ACC112 (cell line): Measurements from ENCODE around the gene RFX3.

Source experiments
- H2AFZ ChIP-seq: fragments of 200-600 bp; sonication (generic); one replicate; pipeline ENCODE4 v1.6.0; 2017; ENCODE audit warnings: antibody characterized with exemption, low read length; ENCODE audit not compliant: unreplicated experiment
- H3K27ac ChIP-seq: fragments of 200-600 bp; sonication (generic); 2 replicates; pipeline ENCODE4 v1.5.1; 2014; ENCODE audit warnings: low read depth, mild to moderate bottlenecking, antibody characterized with exemption, low read length, moderate library complexity
- H3K27me3 ChIP-seq: fragments of 200-600 bp; sonication (generic); 2 replicates; pipeline ENCODE4 v1.6.1; 2014; ENCODE audit warnings: mild to moderate bottlenecking, antibody characterized with exemption, low read length, moderate library complexity, mixed read lengths; ENCODE audit not compliant: insufficient read depth
- H3K36me3 ChIP-seq: fragments of 200-600 bp; sonication (generic); 2 replicates; pipeline ENCODE4 v1.6.1; 2016; ENCODE audit warnings: mild to moderate bottlenecking, antibody characterized with exemption, low read length, moderate library complexity, mixed read lengths; ENCODE audit not compliant: insufficient read depth
- H3K4me1 ChIP-seq: fragments of 200-600 bp; sonication (generic); one replicate; pipeline ENCODE4 v1.6.1; 2016; ENCODE audit warnings: low read length, mixed read lengths; ENCODE audit not compliant: insufficient read depth, unreplicated experiment, control insufficient read depth
- H3K4me3 ChIP-seq: fragments of 200-600 bp; sonication (generic); 2 replicates; pipeline ENCODE4 v1.5.1; 2014; ENCODE audit warnings: mild to moderate bottlenecking, low read depth, low read length
- H3K79me2 ChIP-seq: fragments of 200-600 bp; sonication (generic); one replicate; pipeline ENCODE4 v1.6.0; 2016; ENCODE audit warnings: low read length; ENCODE audit not compliant: control insufficient read depth, unreplicated experiment, insufficient read depth

Gene RFX3

DNA sequence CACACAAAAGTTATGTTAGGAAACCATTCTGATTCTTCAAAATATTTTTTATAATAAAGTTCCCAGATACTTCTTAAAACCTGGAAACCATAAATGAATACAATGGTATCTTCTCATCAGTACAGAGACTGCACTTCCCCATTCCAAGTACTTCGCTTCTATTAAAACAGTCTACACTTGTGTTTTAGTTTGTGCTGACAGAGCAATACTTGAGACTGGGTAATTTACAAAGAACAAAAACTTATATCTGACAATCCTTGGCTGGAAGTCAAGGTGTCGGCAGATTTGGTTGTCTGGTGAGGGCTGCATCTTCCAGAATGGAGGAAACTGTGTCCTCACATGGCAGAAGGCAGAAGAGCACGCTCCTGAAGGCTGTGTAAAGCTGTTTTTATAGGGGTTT lies 70.1 kb downstream of the RFX3 start:
- Histone ChIP-seq H3K79me2 (no peaks in the 10 kb centered on the region), H3K4me1 (no peaks in the 10 kb centered on the region), H2AFZ (no peak overlapping the region), H3K27me3 (no peaks in the 10 kb centered on the region), H3K27ac (no peak overlapping the region), H3K36me3 (no peaks in the 10 kb centered on the region), H3K4me3 (no peak overlapping the region)

DNA sequence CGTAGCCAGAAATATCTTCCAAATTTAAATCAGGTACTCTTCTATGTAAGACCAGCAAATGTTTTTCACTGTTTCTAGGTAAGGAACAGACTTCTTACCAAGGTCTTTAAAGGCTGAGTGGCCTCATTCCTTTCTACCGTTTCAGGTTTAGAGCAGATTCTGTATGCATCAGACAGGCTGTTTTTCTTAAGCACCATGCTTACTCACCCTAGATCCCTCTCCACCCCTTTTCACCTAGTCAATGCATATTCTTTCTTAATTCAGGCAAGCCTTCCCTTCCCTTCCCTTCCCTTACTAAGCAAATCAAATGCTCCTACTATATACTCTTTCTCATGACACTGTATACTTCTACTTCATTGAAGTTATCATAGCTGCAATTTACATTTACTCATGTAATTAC lies 70.7 kb downstream of the RFX3 start:
- H3K36me3 ChIP-seq, result no peaks in the 10 kb centered on the region
- H3K79me2 ChIP-seq, result no peaks in the 10 kb centered on the region
- H3K27ac ChIP-seq, result no peak overlapping the region
- no peaks in the 10 kb centered on the region for H3K4me1 ChIP-seq
- H3K4me3 ChIP-seq, result no peak overlapping the region
- H2AFZ ChIP-seq, result no peak overlapping the region
- H3K27me3 ChIP-seq, result no peaks in the 10 kb centered on the region

DNA sequence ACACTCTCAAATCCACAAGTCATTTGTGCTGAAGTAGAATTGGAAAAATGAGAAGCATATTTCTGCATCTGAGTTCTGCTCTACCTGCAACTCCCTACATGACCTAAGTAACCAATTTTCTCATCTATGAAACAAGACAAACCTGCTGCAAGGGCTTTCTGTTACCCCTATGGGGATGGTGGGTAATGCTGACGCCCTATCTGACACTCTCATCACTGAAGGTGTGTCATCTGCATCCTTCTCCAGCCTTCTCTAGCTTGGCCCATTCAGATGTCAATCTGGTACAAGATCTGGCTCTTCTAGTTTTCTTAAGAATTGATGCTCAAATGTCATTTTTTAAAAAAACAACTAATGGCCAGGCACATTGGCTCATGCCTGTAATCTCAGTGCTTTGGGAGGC lies 73.8 kb downstream of the RFX3 start:
- H3K4me1 ChIP-seq, result no peaks in the 10 kb centered on the region
- no peaks in the 10 kb centered on the region for H3K79me2 ChIP-seq
- H2AFZ ChIP-seq, result no peak overlapping the region
- no peak overlapping the region for H3K27ac ChIP-seq
- H3K36me3 ChIP-seq, result no peaks in the 10 kb centered on the region
- H3K27me3 ChIP-seq, result no peaks in the 10 kb centered on the region
- no peak overlapping the region for H3K4me3 ChIP-seq

DNA sequence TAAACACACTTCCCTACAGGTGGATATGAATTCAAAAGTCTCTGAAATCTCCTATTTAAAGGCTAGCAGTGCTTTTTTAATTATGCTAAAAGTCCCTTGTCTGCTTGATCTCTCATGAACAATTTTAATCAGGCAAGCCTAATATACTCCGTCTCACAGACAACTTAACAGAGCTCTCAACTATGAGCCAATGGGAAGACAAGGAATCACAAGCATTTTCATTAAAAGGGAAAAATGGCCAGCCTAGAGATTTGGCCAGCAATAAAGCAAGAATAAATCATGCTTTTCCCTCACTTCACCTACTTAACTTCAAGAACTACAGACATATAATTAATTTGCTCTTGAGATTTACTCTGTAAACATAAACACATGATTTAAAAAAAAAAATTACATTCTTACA lies 78.0 kb downstream of the RFX3 start:
- no peaks in the 10 kb centered on the region for H3K4me1 ChIP-seq

DNA sequence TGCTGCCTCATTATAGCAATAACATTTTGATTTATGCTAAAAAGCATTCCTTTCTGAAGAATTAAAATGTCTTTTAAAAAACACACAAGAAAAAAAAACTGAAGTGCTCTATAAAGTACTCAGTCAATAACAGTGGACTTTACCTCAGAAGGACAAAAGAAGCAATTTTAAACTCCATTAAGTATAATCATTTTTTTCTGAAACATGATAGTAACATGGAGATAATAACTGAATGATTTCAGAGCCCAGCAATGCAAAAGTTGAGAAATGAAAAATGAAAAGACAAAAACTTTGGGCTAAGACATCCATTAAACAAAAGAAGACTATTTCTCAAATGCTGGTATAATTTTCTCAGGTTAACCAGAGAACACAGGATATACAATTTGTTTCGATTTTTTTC lies 78.7 kb downstream of the RFX3 start:
- Histone ChIP-seq H3K79me2 (no peaks in the 10 kb centered on the region), H2AFZ (no peak overlapping the region), H3K4me3 (no peak overlapping the region), H3K4me1 (no peaks in the 10 kb centered on the region), H3K27ac (no peak overlapping the region), H3K36me3 (no peaks in the 10 kb centered on the region), H3K27me3 (no peaks in the 10 kb centered on the region)

More for the DNA sequence above, 78.0 kb downstream of the RFX3 start:
- Histone ChIP-seq H2AFZ (no peak overlapping the region), H3K79me2 (no peaks in the 10 kb centered on the region), H3K27ac (no peak overlapping the region), H3K27me3 (no peaks in the 10 kb centered on the region), H3K36me3 (no peaks in the 10 kb centered on the region), H3K4me3 (no peak overlapping the region)

DNA sequence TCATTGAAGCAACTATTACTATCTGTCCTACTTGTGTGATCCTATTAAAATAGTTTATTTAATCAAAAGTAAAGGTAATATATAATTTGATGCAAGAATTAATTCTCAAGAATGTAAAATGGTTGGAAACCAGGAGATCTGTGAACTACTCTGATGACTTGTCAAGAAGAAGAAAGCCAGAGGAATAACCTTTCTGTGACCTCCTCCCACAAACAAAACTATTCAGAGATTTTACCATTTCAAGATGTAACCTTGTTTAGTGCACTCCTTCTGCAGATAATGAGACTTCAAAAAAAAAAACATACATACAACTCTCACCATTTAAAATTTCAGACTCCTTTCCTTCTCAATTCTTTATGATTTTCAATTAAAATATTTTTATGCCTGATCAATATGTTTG lies 79.5 kb downstream of the RFX3 start:
- no peak overlapping the region for H2AFZ ChIP-seq
- H3K27me3 ChIP-seq, result no peaks in the 10 kb centered on the region
- H3K27ac ChIP-seq, result no peak overlapping the region
- H3K4me1 ChIP-seq, result no peaks in the 10 kb centered on the region
- no peak overlapping the region for H3K4me3 ChIP-seq
- no peaks in the 10 kb centered on the region for H3K36me3 ChIP-seq
- H3K79me2 ChIP-seq, result no peaks in the 10 kb centered on the region

DNA sequence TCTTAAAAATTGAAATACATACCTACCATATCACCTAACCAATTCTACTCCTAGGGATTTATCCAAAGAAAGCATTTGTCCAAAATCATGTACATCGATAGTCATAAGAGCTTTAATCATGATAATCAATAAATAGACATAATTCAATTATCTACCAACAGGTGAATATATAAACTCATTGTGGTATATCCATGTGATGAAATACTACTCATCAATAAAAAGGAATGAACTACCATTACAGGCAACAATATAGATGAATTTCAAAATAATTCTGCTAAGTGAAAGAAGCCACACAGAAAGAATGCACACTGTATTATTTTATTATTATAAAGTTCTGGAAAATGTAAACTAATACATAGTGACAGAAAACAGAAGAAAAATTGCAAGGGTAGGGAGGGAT lies 81.8 kb downstream of the RFX3 start:
- Histone ChIP-seq H3K79me2 (no peaks in the 10 kb centered on the region), H3K4me1 (no peaks in the 10 kb centered on the region), H3K27ac (no peak overlapping the region), H3K27me3 (no peaks in the 10 kb centered on the region), H2AFZ (no peak overlapping the region), H3K36me3 (no peaks in the 10 kb centered on the region), H3K4me3 (no peak overlapping the region)

DNA sequence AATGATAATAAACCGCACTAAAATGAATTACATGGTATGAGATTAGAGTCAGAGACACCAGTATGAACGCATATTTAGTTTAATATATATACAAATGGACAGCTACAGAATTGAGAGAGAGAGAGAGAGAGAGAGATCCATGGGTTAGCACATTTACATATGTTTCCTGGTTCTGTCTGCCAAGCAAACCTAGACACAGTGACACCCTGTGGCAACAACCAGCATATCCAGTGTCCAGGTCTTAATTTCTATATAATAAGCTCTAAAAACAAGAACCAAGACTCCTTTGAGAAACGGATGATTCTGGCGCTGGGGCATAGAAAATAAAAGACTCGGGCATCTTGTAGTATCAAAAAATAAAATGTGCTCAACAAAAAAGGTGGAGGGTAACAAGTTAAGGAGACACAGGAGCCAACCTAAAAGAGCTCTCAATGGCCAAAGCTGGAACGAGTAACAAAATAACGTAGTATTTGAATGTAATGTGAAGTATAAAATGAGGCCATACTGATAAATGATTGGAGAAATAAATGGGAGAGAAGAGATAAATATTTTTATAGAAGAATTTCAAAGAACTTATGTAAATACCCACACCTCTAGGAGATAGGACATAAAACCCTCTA lies 84.5 kb downstream of the RFX3 start:
- no peaks in the 10 kb centered on the region for H3K79me2 ChIP-seq
- H3K27ac ChIP-seq, result no peak overlapping the region
- no peaks in the 10 kb centered on the region for H3K4me1 ChIP-seq
- no peaks in the 10 kb centered on the region for H3K27me3 ChIP-seq
- H3K4me3 ChIP-seq, result no peak overlapping the region
- H2AFZ ChIP-seq, result no peak overlapping the region
- no peaks in the 10 kb centered on the region for H3K36me3 ChIP-seq

DNA sequence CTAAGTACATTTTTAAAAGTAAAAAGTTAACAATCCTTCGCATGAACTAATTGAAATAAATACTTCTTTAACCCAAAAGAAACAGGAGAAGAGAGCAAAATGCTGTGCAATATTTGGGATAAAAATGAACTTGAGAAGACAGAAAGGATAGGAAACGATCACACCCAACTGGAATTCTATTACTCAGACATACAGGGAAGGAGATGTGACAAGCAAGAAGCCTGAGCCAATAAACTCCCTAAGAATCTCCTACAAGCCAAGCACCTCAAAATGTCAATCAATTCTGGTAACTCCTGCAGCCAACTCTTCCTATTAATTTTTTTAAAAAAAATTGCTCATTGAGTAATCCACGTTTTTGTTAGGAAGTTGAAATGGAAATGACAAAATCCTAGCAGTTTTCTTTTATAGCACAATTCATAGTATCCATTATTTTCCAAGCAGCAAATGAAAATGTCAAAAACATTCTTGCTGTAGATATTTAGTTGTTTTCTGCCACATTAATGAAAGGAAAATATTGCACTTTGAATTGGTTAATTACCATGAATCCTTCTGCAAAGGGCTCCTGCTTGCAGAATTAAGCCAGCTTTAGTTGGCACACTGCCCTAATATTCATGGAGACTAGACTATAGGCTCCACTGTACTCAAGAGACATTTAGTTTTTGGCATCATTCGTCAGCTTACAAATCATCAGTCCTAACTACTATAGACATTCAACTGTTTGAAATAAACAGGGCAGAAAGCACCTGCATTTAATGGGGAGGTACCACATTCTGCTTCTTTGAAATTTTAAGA lies 89.0 kb downstream of the RFX3 start:
- H3K27ac ChIP-seq, result no peak overlapping the region
- no peaks in the 10 kb centered on the region for H3K79me2 ChIP-seq
- H3K27me3 ChIP-seq, result no peaks in the 10 kb centered on the region
- H3K36me3 ChIP-seq, result no peaks in the 10 kb centered on the region
- no peak overlapping the region for H2AFZ ChIP-seq
- peaks cover 4% of the 10 kb centered on the region for H3K4me1 ChIP-seq
- no peak overlapping the region for H3K4me3 ChIP-seq

DNA sequence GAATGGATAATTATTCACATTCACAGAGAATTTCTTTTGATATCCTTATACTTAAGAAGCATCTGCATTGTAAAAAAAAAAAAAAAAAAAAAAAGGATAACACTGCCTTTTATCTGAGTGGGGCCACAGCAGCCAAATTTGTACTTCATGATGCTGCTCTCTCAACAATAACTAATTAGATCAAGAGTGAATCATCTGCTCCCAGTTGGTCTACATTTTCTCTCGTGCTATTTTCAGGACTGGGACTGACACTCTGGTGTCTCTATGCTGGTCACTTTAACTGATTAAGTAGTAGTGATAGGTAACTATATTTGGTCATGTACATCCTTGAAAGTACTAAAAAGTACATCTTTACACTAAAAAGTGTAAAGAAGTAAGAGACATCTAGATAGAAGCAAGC lies 90.1 kb downstream of the RFX3 start:
- H2AFZ ChIP-seq, result no peak overlapping the region
- peaks cover 4% of the 10 kb centered on the region for H3K4me1 ChIP-seq
- no peak overlapping the region for H3K27ac ChIP-seq
- H3K36me3 ChIP-seq, result no peaks in the 10 kb centered on the region
- H3K27me3 ChIP-seq, result no peaks in the 10 kb centered on the region
- no peak overlapping the region for H3K4me3 ChIP-seq
- no peaks in the 10 kb centered on the region for H3K79me2 ChIP-seq

DNA sequence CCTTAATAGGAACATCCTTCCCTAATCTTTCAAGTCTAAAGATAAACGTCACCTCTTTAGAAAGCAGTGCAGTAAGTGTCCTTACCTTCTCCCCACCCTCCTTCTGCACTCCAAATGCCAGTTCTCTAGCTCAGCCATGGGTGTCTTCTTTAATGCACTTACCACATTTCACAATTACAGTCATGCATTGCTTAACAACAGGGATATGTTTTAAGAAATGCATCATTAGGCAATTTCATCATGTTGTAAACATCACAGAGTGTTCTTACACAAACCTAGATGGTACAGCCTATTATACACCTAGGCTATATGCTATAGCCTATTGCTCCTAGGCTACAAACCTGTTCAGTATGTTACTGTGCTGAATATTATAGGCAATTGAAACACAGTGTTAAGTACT lies 91.2 kb downstream of the RFX3 start:
- H3K4me3 ChIP-seq, result no peak overlapping the region
- no peaks in the 10 kb centered on the region for H3K79me2 ChIP-seq
- H3K4me1 ChIP-seq, result peaks cover 4% of the 10 kb centered on the region
- no peak overlapping the region for H3K27ac ChIP-seq
- H3K27me3 ChIP-seq, result no peaks in the 10 kb centered on the region
- H2AFZ ChIP-seq, result no peak overlapping the region
- no peaks in the 10 kb centered on the region for H3K36me3 ChIP-seq
